SK-N-SH (cell line): Measurements from ENCODE around the gene NR2F6.

Experiments
- CTCF ChIP-seq: fragments of 200-600 bp; sonication (generic); IDR thresholded peaks from 2 replicates; pipeline ENCODE4 v1.6.1; 2017; ENCODE audit warnings: antibody characterized with exemption, mild to moderate bottlenecking, moderate library complexity
- ELF1 ChIP-seq: IDR thresholded peaks from 2 replicates; pipeline ENCODE4 v1.4.0; 2012
- FOSL2 ChIP-seq: IDR thresholded peaks from 2 replicates; pipeline ENCODE4 v1.4.0; 2012; ENCODE audit warnings: low read depth, mild to moderate bottlenecking, moderate library complexity, borderline replicate concordance
- MXI1 ChIP-seq: IDR thresholded peaks from 2 replicates; pipeline ENCODE4 v1.6.1; 2012; ENCODE audit warnings: mild to moderate bottlenecking, low read depth, low read length, improper control_type of control experiment
- NFIC ChIP-seq: IDR thresholded peaks from 2 replicates; pipeline ENCODE4 v1.4.0; 2012; ENCODE audit warnings: borderline replicate concordance
- POLR2AphosphoS5 ChIP-seq: IDR thresholded peaks from 2 replicates; pipeline ENCODE4 v1.6.1; 2012; ENCODE audit warnings: low read depth, low read length
- RAD21 ChIP-seq: IDR thresholded peaks from 2 replicates; pipeline ENCODE4 v1.6.1; 2012; ENCODE audit warnings: mild to moderate bottlenecking, low read length
- REST ChIP-seq: IDR thresholded peaks from 2 replicates; pipeline ENCODE4 v1.6.1; 2012; ENCODE audit warnings: mild to moderate bottlenecking, low read depth, low read length, moderate library complexity
- RFX5 ChIP-seq: IDR thresholded peaks from 2 replicates; pipeline ENCODE4 v1.6.1; 2012; ENCODE audit warnings: mild to moderate bottlenecking, improper control_type of control experiment, low read length
- TF ChIP-seq, protein P1 (sequence below): IDR thresholded peaks from 2 replicates; pipeline ENCODE4 v1.4.0; 2012; ENCODE audit warnings: low read depth
- TF ChIP-seq, protein P2 (sequence below): IDR thresholded peaks from 2 replicates; pipeline ENCODE4; 2012

- TF ChIP-seq CTCF (no peak), MXI1 (no peak), POLR2AphosphoS5 (no peak), FOSL2 (no peak), REST (no peak), NFIC (no peak), RFX5 (no peak), ELF1 (no peak), RAD21 (no peak)
- TF ChIP-seq, protein P1, sequence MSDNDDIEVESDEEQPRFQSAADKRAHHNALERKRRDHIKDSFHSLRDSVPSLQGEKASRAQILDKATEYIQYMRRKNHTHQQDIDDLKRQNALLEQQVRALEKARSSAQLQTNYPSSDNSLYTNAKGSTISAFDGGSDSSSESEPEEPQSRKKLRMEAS, result no peak
- TF ChIP-seq, protein P2, sequence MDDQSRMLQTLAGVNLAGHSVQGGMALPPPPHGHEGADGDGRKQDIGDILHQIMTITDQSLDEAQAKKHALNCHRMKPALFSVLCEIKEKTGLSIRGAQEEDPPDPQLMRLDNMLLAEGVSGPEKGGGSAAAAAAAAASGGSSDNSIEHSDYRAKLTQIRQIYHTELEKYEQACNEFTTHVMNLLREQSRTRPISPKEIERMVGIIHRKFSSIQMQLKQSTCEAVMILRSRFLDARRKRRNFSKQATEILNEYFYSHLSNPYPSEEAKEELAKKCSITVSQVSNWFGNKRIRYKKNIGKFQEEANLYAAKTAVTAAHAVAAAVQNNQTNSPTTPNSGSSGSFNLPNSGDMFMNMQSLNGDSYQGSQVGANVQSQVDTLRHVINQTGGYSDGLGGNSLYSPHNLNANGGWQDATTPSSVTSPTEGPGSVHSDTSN, result no peak
Measured at GRCh38 chr19:17200408-17201079, 45.2 kb downstream of the NR2F6 start.
